HG02763 (cell line): ENCODE data around the gene CCIN.
"Not testable (repeated sequence)": the region's sequence is repeated elsewhere in the genome, so short reads cannot be mapped to it uniquely, and the experiment has no call there.

ENCODE experiments used
- ATAC-seq: cut with Tn5 transposase; IDR thresholded peaks from one replicate; pipeline ENCODE4 v1.9.1; 2021; ENCODE audit warnings: mild to moderate bottlenecking, moderate library complexity; ENCODE audit not compliant: unreplicated experiment

CCIN gene

DNA sequence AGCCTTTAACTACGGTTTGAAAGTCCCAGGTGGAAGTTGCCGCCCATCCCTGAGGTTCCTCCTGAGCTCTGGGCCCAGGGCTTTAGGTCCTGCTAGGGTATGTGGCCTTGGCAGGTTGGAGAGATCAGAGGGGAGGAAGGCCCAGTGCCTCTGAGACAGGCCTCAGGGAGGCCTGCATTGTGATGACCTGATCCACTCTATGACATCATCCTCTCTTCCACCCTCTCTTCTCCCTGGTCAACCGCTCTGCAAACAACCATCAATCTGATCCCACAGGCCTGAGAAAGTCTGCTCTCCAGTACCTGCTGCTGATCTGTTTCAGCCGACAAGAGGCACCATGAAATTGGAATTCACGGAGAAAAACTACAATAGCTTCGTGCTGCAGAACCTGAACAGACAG lies at the start of gene CCIN:
CCIN (plus strand) TSS at position 223 of the 400 bp plus-strand sequence; CDS start at position 338, 115 bp downstream.
- ATAC-seq, result no peak

GRCh38 chr9:36119476-36119875 lies 49.7 kb upstream of the CCIN start:
- ATAC-seq, result no peak

DNA sequence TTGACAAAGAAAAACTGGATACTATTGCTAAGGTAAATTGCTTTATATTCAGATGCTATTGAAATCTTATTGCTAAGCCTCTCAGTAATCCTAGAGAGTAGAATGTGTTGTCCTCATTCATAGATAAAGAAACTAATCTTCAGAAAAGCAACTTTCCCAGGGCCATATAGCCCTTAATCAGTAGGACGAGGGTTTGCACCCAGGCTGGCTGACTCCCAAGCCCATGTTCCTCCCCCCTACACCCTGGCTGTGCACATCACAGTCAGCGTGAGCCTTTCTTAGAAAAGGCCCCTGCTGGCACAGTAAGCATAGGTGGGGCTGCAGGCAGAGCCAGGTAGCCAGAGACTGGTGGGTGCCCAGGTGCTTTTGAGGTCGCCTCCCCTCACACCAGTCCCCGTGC lies 48.5 kb upstream of the CCIN start:
- no peak for ATAC-seq

GRCh38 chr9:36121971-36122370 lies 47.2 kb upstream of the CCIN start:
- no peak for ATAC-seq

DNA sequence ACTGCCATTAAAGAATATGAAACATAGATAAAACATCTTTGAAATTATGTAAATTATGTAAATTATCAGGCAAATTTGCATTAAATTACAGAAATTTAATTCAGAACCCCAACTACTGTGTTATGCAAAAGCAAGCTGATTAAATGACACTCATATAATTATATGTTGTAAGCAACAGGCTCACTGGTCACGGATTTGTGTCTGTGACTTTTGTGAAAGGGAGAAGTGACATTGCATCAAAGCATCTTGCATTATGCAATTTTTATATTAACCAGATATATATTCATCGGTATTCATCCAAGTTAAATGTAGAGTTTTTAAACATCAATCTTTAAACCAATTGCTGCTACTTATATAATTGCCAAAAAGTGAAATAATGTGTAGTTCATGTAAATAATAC lies 45.7 kb upstream of the CCIN start:
- no peak for ATAC-seq

DNA sequence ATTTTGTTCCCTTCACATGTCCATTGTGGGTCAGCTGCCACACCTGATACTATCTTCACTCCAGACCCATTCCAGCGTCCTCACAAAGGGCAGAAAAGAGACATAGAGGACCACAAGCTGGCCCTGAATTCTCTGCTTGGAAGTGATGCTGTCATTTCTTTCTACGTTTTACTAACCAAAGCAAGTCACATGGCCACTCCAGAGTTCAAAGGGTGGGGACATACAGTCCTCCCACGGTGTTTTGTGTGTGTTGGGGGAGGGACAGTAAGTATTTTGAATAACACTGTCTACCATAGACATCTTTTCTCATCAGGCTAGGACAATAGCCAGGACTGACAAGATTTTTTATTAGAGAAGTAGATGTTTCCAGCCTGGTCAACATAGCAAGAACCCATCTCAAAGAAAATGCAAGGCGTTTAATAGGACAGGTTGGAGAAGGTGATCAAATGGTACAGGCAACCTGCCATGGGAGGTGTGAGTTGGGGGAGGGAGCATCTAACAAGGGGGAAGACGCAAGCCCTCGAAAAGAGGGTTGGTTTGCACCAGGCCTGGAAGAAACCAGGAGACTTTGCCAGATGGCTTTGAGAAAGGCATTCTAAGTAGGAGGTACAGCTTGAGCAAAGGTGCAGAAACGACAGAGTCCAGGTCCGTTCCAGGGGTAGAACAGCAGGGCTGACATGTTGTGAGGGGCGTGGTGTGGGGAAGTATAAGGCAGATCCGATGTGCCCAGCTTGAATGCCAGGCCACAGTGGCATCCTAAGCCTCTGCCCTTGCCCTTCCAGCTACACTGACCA lies 43.9 kb upstream of the CCIN start:
- no peak for ATAC-seq

DNA sequence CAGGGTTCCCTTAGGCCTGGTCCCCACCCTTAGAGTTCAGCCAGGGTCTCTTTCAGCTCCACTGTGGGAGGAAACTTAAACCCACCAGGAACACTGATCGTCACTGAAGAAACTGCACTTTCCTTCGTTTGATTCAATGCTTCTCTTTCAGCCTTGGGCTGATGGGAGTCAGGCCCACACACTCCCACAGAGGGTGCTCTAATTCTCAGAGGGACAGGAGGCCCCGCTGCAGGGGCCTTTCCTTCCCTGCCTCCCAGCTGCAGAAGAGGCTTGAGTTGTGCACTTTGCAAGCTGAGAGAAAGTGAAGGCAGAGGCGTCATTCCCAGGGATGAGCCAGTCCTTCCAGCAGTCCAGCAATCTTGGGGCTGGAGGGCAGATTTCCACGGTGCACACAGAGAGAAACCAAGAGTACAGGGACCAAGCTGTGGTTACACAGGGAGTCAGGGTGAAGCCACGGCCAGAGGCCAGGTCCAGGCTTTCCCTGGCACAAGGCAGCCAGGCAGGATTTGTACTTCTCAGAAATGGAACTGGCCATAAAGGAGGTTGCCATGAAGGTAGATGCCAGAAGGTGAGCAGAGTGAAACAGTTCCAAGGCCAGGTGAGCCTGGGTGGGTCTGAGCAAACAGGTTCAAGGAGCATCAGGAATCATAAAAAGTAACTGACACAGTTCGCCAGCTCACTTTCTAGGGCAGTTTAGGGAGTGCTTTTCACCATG lies 43.0 kb upstream of the CCIN start:
- ATAC-seq, result no peak

GRCh38 chr9:36127652-36128244 lies 41.4 kb upstream of the CCIN start:
- ATAC-seq, result no peak

GRCh38 chr9:36128349-36128748 lies 40.8 kb upstream of the CCIN start:
- no peak for ATAC-seq

DNA sequence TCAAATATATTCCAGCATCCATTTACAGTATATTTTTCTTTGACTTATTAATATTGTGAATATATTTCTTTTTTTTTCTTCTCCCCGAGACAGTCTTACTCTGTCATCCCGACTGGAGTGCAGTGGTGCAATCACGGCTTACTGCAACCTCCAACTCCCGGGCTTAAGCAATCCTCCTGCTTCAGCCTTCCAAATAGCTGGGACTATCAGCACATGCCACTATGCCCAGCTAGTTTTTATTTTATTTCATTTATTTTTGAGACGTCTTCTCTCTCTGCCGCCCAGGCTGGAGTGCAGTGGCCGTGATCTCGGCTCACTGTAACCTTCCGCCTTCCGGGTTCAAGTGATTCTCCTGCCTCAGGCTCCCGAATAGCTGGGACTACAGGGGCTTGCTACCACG lies 40.0 kb upstream of the CCIN start:
- no peak for ATAC-seq

DNA sequence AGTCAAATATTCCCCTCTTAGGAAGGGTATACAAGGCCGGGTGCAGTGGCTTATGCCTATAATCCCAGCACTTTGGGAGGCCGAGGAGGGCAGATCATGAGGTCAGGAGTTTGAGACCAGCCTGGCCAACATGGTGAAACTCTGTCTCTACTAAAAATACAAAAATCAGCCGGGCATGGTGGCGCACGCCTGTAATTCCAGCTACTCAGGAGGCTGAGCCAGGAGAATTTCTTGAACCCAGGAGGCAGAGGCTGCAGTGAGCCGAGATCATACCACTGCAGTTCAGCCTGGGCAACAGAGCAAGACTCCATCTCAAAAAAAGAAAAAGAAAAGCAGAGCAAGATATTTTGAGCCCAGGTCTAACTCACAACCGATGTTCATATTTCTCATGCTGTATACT lies 37.5 kb upstream of the CCIN start:
- not testable (repeated sequence) for ATAC-seq

- no peak for ATAC-seq
Observed at GRCh38 chr9:36132086-36132485, 37.1 kb upstream of the CCIN start.

DNA sequence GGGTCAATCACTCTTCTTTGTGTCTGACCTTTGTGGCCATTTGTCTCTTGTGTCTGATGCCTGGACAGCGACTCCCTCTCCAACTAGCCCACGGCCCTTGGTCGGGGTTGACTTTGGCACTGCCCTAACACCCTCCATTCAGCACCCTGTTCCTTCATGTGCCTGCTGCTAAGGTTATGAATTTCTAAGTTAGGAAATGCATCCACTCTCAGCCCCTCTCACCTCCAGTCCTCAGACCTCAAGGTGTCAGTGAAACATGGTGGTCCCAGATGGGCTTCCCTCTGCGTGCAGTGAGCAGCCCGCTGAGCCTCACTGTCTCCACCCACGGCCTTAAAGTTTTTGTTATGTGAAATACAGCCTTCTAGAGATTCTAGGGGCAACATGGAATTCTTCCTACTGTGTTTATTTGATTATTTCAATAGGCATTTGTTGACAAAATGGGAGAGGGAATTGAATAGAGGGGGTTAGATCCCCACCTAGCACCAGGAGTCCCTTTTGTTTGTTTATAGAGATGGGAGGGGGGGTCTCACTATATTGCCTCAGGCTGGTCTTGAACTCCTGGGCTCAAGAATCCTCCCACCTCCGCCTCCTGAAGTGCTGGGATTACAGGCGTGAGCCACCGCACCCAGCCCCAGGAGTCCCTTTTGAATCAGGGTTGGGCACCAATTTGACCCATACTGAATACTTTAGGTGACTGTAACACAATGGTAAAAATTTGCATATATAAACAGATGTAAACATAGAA lies 34.3 kb upstream of the CCIN start:
- ATAC-seq, result no peak

DNA sequence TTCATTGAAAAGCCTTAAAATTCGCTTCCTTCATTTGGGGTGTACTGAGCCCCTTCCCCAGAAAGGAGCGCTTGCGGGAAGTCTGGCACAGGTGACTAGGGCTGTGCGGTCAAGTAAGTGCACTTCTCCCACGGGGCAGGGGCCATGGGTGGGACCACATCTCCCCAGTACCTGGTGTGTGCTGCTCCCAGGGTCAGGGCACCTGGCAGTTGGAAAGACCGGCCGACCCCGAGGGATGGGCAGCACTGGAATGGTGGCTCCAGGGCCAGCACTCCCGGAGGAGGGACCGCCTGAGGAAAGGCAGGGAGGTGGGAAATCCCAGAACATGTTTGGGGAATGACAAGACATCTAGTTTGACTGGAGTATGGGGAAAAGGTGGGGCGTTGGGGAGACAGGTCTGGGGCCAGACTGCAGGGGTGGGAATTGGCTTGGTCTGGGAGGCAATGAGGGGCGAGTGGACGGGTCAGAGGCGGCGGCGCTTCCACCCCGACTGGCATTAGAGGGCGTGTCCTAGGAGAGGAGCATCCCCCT lies 33.4 kb upstream of the CCIN start:
- ATAC-seq, result no peak

DNA sequence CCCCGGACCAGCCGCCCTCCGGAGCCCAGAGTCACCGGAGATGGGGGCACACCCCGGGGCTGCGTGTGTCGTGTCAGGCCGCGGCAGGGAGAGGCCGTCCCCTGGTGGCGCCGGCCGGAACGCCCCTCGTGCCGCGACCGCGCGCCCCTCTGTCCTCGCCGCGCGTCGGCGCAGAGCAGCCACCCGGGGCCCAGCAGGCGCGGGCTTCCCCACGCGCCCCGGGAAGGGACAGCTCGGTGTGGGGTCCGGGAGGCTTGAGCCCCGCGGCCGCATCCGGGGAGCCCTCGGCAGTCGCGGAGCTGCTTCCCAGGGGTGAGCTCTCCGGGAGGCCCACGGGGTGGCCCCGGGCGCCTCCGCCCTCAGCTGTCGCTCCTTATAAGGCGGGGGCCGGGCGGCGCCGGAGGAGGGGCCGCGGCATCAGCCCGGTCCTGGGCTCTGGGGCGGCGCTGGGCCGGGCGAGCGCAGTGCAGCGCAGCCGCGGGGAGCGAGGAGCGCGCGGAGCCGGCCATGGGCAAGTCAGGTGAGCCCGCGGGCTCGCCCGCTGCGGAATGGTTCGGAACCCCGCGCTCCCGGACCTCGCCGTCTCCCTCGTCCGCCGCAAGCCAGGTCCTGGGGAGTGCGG lies 32.8 kb upstream of the CCIN start, which contains the start of gene GLIPR2:
GLIPR2 (plus strand) TSS at position 462 of the 622 bp plus-strand sequence; CDS start at position 508, 46 bp downstream.
- peak; percentile 92 for ATAC-seq

DNA sequence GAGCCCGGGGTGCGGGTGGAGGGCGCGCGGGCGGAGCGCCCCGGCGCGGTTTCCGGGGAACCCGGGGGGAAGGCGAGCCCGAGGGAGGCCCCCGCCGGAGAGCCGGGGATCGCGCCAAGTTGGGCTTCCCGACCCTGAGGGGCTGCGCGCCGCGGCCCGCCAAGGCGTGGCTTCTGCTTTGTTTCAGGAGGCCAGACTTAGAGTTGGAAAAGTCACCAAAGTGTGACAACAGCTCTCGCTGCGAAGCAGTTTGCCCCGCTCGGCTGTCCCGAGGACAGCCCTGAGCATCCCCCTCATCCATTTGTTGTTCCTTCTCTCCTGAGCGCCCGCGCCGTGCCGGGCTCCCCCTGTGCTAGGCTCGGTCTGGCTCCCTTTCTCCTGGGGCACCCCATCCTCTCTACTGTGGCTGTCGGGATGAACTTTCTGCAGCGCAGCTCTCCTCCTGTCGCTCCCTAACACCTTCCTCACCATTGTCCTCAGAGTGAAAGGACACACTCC lies 32.2 kb upstream of the CCIN start:
- ATAC-seq, result peak; percentile 25

DNA sequence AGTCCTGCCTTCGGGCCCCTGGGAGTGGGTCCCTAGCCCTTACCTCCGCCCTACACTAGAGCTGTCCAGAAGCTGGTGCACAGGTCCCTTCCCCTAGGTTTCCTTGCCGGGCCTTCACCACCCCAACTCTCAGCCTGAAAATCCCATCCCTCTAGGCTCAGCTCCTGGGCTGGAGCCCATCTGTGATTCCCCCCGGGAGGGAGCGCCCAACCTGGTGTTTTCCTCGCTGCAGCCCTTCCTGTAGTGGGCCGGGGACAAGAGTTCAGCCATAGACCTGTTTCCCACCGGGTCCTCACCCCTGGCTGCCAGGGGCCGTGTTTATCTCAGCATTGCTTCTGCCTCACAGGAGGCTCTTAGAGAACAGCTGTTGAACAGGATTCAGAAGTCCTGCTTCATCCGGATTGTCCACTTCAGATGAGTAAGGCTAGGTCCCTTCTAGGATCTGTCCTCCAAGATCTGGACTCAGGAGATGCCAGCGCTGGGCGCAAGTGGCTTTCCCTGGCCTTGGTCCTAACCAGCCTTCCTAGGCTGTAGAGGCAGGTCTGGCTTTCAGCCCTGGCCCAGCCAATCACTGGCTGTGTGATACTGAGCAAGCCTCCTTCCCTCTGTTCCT lies 31.7 kb upstream of the CCIN start:
- no peak for ATAC-seq

- no peak for ATAC-seq
Observed at GRCh38 chr9:36138496-36138895, 30.7 kb upstream of the CCIN start.

DNA sequence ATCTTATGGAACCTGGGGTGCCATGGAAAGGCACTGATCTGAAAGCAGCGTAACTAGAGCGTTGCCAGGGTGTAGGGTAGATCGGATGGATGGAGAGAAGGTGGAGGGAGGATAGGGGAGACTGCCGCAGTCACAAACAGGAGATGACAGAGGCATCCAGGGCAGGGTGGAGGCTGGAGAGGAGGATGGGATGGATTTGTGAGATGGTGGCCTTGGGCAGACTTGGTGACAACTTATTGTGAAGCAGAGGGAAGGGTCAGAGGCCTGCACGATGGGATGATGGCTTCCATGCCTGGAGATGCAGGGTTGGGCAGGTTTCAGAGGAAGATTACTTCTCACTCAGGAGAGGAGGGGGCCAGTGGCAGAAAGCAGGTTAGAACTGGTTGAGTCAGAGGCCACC lies 30.3 kb upstream of the CCIN start:
- no peak for ATAC-seq
